Measurements from ENCODE around the gene SLC5A1. TPM values are rescaled to one million over a fixed set of nuclear protein-coding genes. Genes with fewer than 3 reads are reported as not detected.

The SLC5A1 gene
- total and polyA plus RNA-seq, 2 of the 13 experiments (the other 11 are each of a cell fraction or from before 2014, with no cell fraction given), result not detected

DNA sequence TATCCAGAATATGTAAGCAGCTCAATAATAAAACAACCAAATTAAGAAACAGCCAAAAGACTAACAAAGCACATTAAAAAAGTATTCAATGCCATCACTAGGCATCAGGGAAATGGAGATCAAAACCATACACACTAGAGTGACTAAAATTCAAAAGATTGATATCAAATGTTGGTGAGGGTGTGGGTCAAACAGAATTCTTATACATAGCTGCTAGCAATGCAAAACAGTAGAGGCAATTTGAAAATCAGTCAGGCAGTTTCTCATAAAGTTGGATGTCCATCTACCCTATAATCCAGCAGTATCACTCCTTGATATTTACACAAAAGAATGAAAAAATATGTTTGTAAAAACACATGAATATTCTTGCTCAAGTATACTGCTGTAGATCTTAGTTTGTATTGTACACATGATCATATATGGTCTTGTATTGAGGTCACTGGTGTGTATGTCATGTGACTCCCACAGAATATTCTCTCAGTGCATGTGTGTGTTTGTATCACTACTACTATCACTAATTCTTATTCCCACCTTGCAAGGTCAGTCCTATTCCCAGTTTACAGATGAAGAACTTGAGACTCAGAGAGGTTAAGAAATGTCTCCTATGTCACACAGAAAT, 54.9 kb downstream of the SLC5A1 start:
- Histone ChIP-seq H2AFZ (ENCODE audit: low read length) (no peak overlapping the region), H3K4me3 (replicated peaks in 1 of 3; ENCODE audit: insufficient read depth in 1 of 3, low read depth in 2 of 3, low read length in 3 of 3) (no peak overlapping the region), H3K27ac (ENCODE audit: extremely low read length, insufficient read depth, low read length) (no peak overlapping the region), H3K79me2 (ENCODE audit: insufficient read depth, low read length) (no peaks in the 10 kb centered on the region), H3K9ac (ENCODE audit: insufficient read depth, low read depth, low read length) (no peak overlapping the region), H4K20me1 (ENCODE audit: insufficient read depth, low read length) (no peaks in the 10 kb centered on the region), H3K9me3 (ENCODE audit: low read length) (no peaks in the 10 kb centered on the region), H3K27me3 (ENCODE audit: control insufficient read depth in 1 of 2, insufficient read depth in 2 of 2, low read length in 2 of 2) (no peaks in the 10 kb centered on the region), H3K4me1 (ENCODE audit: insufficient read depth, low read length) (no peaks in the 10 kb centered on the region), H3K36me3 (replicated peaks in 1 of 2; ENCODE audit: control insufficient read depth in 1 of 2, insufficient read depth in 2 of 2, low read length in 2 of 2) (no peaks in the 10 kb centered on the region), H3K4me2 (ENCODE audit: low read depth, low read length) (no peak overlapping the region)
- intact Hi-C loops (cut with micrococcal nuclease; ENCODE audit: unreplicated experiment) (no loop called here), in situ Hi-C loops (cut with HindIII; ENCODE audit: extremely low pct_ligation_motif_present, low pct_unique_long_range_greater_than_20kb) (loop anchor here (25.0 kb wide), 1 partner anchor 436 kb away; the partner anchor contains the start of gene PISD)
- BruUV-seq (replicated peaks), result no TSS peak
- ATAC-seq (no peak), DNase-seq (ENCODE audit: low spot score) (no peak), FAIRE-seq (no peak)
- TF ChIP-seq NR2C2 (CRISPR knock-in tag; IDR thresholded peaks at IDR 0.05; ENCODE audit: borderline replicate concordance) (no peak), ZNF841 (CRISPR knock-in tag; IDR thresholded peaks at IDR 0.05; ENCODE audit: borderline replicate concordance) (no peak), CREB1 (IDR thresholded peaks at IDR 0.05) (no peak), CREB1 (CRISPR knock-in tag; IDR thresholded peaks at IDR 0.05) (no peak)
- TF ChIP-seq, protein P1, sequence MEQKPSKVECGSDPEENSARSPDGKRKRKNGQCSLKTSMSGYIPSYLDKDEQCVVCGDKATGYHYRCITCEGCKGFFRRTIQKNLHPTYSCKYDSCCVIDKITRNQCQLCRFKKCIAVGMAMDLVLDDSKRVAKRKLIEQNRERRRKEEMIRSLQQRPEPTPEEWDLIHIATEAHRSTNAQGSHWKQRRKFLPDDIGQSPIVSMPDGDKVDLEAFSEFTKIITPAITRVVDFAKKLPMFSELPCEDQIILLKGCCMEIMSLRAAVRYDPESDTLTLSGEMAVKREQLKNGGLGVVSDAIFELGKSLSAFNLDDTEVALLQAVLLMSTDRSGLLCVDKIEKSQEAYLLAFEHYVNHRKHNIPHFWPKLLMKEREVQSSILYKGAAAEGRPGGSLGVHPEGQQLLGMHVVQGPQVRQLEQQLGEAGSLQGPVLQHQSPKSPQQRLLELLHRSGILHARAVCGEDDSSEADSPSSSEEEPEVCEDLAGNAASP (CRISPR knock-in tag; IDR thresholded peaks at IDR 0.05; ENCODE audit: borderline replicate concordance), result no peak
- POLR2A ChIA-PET, result no interaction called here
- CTCF ChIA-PET (ENCODE audit: low intra/inter-chr PET ratio, low total read pairs), result no interaction called here

DNA sequence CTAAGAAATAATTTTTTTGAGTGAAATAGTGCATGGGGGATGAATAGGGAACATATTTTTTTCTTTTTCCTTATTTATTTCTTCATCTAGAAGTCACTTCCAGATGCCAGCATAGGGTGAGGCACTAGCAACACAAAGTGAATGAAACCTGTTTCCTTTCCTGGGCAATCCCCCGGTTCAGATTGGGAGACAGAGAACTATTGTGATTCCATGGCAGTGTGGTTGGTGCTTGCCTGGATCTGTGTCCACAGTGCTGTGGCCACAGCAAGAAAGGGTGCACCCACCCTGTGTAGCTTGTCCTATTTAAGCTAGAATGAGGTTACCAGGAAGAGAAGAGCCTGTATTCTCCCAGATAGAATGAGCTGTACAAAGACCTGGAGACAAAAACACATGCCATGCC, 57.6 kb downstream of the SLC5A1 start:
- H3K4me3 ChIP-seq (replicated peaks in 1 of 3; ENCODE audit: insufficient read depth in 1 of 3, low read depth in 2 of 3, low read length in 3 of 3), result no peak overlapping the region
- no peaks in the 10 kb centered on the region for H3K27me3 ChIP-seq (ENCODE audit: control insufficient read depth in 1 of 2, insufficient read depth in 2 of 2, low read length in 2 of 2)
- H3K9ac ChIP-seq (ENCODE audit: insufficient read depth, low read depth, low read length), result no peak overlapping the region
- no peaks in the 10 kb centered on the region for H3K9me3 ChIP-seq (ENCODE audit: low read length)
- H3K4me1 ChIP-seq (ENCODE audit: insufficient read depth, low read length), result no peaks in the 10 kb centered on the region
- FAIRE-seq (no peak), ATAC-seq (no peak), DNase-seq (ENCODE audit: low spot score) (no peak)
- ChIA-PET POLR2A (no interaction called here), CTCF (ENCODE audit: low intra/inter-chr PET ratio, low total read pairs) (no interaction called here)
- BruUV-seq (replicated peaks), result no TSS peak
- no peak overlapping the region for H3K27ac ChIP-seq (ENCODE audit: extremely low read length, insufficient read depth, low read length)
- in situ Hi-C loops (cut with HindIII; ENCODE audit: extremely low pct_ligation_motif_present, low pct_unique_long_range_greater_than_20kb), result loop anchor here (10.0 kb wide), 1 partner anchor 164 kb away; no protein-coding TSS in a partner anchor
- no peaks in the 10 kb centered on the region for H3K36me3 ChIP-seq (replicated peaks in 1 of 2; ENCODE audit: control insufficient read depth in 1 of 2, insufficient read depth in 2 of 2, low read length in 2 of 2)
- no peak overlapping the region for H3K4me2 ChIP-seq (ENCODE audit: low read depth, low read length)
- intact Hi-C loops (cut with micrococcal nuclease; ENCODE audit: unreplicated experiment), result loop anchor here (2.0 to 10.0 kb wide), 2 partner anchors 274 to 348 kb away; no protein-coding TSS in a partner anchor
- H2AFZ ChIP-seq (ENCODE audit: low read length), result no peak overlapping the region
- TF ChIP-seq RELA (CRISPR knock-in tag; IDR thresholded peaks at IDR 0.05), result no peak
- no peak for TF ChIP-seq KLF11 (CRISPR knock-in tag; IDR thresholded peaks at IDR 0.05)
- TF ChIP-seq FOXC1 (CRISPR knock-in tag; IDR thresholded peaks at IDR 0.05; ENCODE audit: borderline replicate concordance), result no peak
- no peak for TF ChIP-seq RNF2 (conservative IDR thresholded peaks at IDR 0.05; ENCODE audit: low read depth)
- TF ChIP-seq MTF2 (CRISPR knock-in tag; IDR thresholded peaks at IDR 0.05; ENCODE audit: borderline replicate concordance), result no peak
- no peaks in the 10 kb centered on the region for H4K20me1 ChIP-seq (ENCODE audit: insufficient read depth, low read length)
- no peaks in the 10 kb centered on the region for H3K79me2 ChIP-seq (ENCODE audit: insufficient read depth, low read length)
- WGBS (ENCODE audit: low lambda C conversion rate), result 0% methylated on average over 1 of the region's 1 CpG

All from HepG2 (cell line).